ENCODE data around the gene LLGL2.

The LLGL2 gene

DNA sequence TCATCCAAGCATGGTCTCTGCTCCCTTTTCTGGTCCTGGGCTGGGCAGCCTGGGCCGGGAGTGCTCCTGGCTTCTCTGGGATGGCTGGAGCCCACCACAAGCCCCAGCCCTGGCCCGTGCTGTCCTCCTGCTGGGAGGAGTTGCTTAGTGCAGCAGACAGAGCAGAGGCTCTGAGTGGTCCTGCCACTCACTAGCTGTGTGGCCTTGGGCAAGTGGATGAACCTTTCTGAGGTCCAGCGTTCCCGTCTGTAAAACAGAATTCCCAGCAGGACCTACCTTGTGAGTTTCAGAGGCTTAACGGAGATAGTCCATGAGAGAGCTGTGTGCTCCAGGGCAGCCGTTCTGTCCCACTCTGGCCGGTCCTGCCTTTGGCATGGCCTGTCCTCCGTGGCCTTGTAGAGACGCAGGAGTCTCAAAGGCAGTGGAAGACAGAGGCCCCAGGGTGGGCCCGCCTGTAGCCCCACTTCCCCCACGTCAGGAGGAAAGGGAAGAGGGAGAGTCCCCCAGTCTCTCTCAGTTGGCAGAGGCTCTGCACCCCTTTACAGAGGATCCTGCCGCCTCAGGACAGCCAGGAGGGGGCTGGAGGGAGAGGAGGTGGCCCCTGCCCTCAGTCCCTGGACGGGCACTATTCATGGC, 69.9 kb downstream of the LLGL2 start:
- H3K4ac ChIP-seq (ENCODE audit: low read depth, low read length) = no peak overlapping the region
- H2BK120ac ChIP-seq (ENCODE audit: low read depth, low read length) = no peak overlapping the region
- no peaks in the 10 kb centered on the region for H3K79me1 ChIP-seq (ENCODE audit: low read length)
- no peak overlapping the region for H3K9ac ChIP-seq (ENCODE audit: low read length)
- H2AK5ac ChIP-seq (ENCODE audit: low read length) = no peak overlapping the region
- no peak overlapping the region for H3K18ac ChIP-seq (ENCODE audit: low read length)
- no peaks in the 10 kb centered on the region for H3K79me2 ChIP-seq (ENCODE audit: control insufficient read depth, insufficient read depth, low read length)
- H2BK5ac ChIP-seq (ENCODE audit: low read length) = no peak overlapping the region
- no peak overlapping the region for H3K4me2 ChIP-seq (ENCODE audit: low read length)
- no peak for DNase-seq
- no peak overlapping the region for H3K23ac ChIP-seq (ENCODE audit: low read length)
- H3K4me1 ChIP-seq (ENCODE audit: control insufficient read depth, low read depth, low read length) = no peaks in the 10 kb centered on the region
- H3K27ac ChIP-seq (ENCODE audit: low read depth, low read length) = no peak overlapping the region
- H3K56ac ChIP-seq (ENCODE audit: low read length) = no peak overlapping the region
- no peak overlapping the region for H3K4me3 ChIP-seq (ENCODE audit: low read length)
- WGBS (ENCODE audit: extremely low coverage, insufficient coverage, low lambda C conversion rate) = no CpG with 5 or more reads among the region's 13 CpGs
- no peaks in the 10 kb centered on the region for H3K36me3 ChIP-seq (ENCODE audit: control insufficient read depth, insufficient read depth, low read length)
- H3K27me3 ChIP-seq (ENCODE audit: insufficient read depth, low read length, poor library complexity) = no peaks in the 10 kb centered on the region
- H4K5ac ChIP-seq (ENCODE audit: low read length) = no peak overlapping the region
- H2BK15ac ChIP-seq (replicated peaks; ENCODE audit: low read depth) = no peak overlapping the region
- H4K8ac ChIP-seq (ENCODE audit: low read depth, low read length) = no peak overlapping the region

DNA sequence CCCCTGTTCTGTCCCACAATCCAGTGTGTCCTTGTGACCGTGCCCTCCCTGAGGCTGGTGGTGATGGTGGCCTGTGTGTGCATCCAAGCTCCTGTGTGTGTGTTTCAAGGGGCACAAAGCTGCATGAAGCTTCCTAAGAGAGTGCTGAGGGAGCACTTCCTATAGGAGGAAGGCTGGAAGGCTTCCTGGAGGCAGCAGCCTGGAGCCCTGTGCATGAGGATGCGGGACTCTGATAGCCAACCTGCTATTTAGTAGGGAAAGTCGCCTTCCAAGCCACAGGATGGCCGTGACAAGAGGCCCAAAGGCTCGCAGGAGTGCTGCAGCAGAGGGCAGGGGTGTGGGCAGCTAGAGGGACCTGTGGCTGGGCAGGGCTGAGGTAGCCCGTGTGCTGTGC, 70.4 kb downstream of the LLGL2 start:
- H3K18ac ChIP-seq (ENCODE audit: low read length) = no peak overlapping the region
- no peak overlapping the region for H4K5ac ChIP-seq (ENCODE audit: low read length)
- H2BK15ac ChIP-seq (replicated peaks; ENCODE audit: low read depth) = no peak overlapping the region
- no peak for DNase-seq
- H3K36me3 ChIP-seq (ENCODE audit: control insufficient read depth, insufficient read depth, low read length) = no peaks in the 10 kb centered on the region
- no peak overlapping the region for H3K4me3 ChIP-seq (ENCODE audit: low read length)
- no peaks in the 10 kb centered on the region for H3K79me1 ChIP-seq (ENCODE audit: low read length)
- H2AK5ac ChIP-seq (ENCODE audit: low read length) = no peak overlapping the region
- no peak overlapping the region for H2BK120ac ChIP-seq (ENCODE audit: low read depth, low read length)
- no peak overlapping the region for H3K23ac ChIP-seq (ENCODE audit: low read length)
- no peaks in the 10 kb centered on the region for H3K4me1 ChIP-seq (ENCODE audit: control insufficient read depth, low read depth, low read length)
- H3K27me3 ChIP-seq (ENCODE audit: insufficient read depth, low read length, poor library complexity) = no peaks in the 10 kb centered on the region
- H4K8ac ChIP-seq (ENCODE audit: low read depth, low read length) = no peak overlapping the region
- H3K27ac ChIP-seq (ENCODE audit: low read depth, low read length) = no peak overlapping the region
- H3K4ac ChIP-seq (ENCODE audit: low read depth, low read length) = no peak overlapping the region
- H3K79me2 ChIP-seq (ENCODE audit: control insufficient read depth, insufficient read depth, low read length) = no peaks in the 10 kb centered on the region
- no peak overlapping the region for H3K4me2 ChIP-seq (ENCODE audit: low read length)
- H3K9ac ChIP-seq (ENCODE audit: low read length) = no peak overlapping the region
- WGBS (ENCODE audit: extremely low coverage, insufficient coverage, low lambda C conversion rate) = no CpG with 5 or more reads among the region's 6 CpGs
- no peak overlapping the region for H3K56ac ChIP-seq (ENCODE audit: low read length)
- no peak overlapping the region for H2BK5ac ChIP-seq (ENCODE audit: low read length)

DNA sequence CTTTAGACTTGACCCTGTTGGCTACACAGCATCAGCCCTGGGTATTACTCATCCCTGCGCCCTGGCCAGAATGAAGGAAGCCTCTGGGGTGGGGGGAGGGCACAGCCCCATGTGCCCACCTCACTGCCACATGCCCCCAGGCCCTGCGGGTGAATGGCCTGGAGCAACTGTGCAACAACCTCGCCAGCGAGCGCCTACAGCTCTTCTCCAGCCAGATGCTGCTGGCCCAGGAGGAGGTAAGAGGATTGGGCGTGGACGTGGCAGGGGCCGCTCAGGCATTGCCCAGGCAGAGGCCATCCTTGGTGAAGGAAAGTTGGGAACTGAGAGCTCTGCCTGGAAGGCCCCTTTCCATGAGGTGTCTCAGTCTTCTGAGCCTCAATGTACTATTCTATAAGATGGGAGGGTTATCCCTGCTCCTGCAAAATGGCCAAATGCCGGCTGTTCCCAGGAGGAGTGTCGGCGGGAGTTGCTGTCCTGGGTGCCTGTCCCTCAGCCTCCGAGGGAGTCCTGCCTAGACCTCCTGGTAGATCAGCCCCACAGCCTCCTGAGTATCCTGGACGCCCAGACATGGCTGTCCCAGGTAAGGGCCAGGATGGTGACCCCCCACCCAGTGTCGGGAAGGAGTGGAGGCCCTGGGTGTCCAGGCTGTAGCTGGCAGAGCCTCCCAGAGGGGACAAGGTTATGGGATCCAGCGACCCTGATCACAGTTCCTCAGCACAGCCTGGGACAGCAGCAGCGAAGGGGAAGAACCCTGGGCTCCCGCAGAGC, 71.0 kb downstream of the LLGL2 start:
- Histone ChIP-seq H3K56ac (ENCODE audit: low read length) (no peak overlapping the region), H2BK5ac (ENCODE audit: low read length) (no peak overlapping the region), H3K4me3 (ENCODE audit: low read length) (no peak overlapping the region), H3K36me3 (ENCODE audit: control insufficient read depth, insufficient read depth, low read length) (no peaks in the 10 kb centered on the region), H3K4ac (ENCODE audit: low read depth, low read length) (no peak overlapping the region), H3K79me2 (ENCODE audit: control insufficient read depth, insufficient read depth, low read length) (no peaks in the 10 kb centered on the region), H3K4me2 (ENCODE audit: low read length) (no peak overlapping the region), H3K23ac (ENCODE audit: low read length) (peak overlapping the region; percentile 66), H3K4me1 (ENCODE audit: control insufficient read depth, low read depth, low read length) (no peaks in the 10 kb centered on the region), H4K8ac (ENCODE audit: low read depth, low read length) (no peak overlapping the region), H2BK120ac (ENCODE audit: low read depth, low read length) (no peak overlapping the region), H2BK15ac (replicated peaks; ENCODE audit: low read depth) (no peak overlapping the region), H3K27ac (ENCODE audit: low read depth, low read length) (no peak overlapping the region), H3K18ac (ENCODE audit: low read length) (no peak overlapping the region), H3K27me3 (ENCODE audit: insufficient read depth, low read length, poor library complexity) (no peaks in the 10 kb centered on the region), H3K79me1 (ENCODE audit: low read length) (no peaks in the 10 kb centered on the region), H3K9ac (ENCODE audit: low read length) (no peak overlapping the region), H2AK5ac (ENCODE audit: low read length) (no peak overlapping the region), H4K5ac (ENCODE audit: low read length) (no peak overlapping the region)
- no CpG with 5 or more reads among the region's 17 CpGs for WGBS (ENCODE audit: extremely low coverage, insufficient coverage, low lambda C conversion rate)
- no peak for DNase-seq

DNA sequence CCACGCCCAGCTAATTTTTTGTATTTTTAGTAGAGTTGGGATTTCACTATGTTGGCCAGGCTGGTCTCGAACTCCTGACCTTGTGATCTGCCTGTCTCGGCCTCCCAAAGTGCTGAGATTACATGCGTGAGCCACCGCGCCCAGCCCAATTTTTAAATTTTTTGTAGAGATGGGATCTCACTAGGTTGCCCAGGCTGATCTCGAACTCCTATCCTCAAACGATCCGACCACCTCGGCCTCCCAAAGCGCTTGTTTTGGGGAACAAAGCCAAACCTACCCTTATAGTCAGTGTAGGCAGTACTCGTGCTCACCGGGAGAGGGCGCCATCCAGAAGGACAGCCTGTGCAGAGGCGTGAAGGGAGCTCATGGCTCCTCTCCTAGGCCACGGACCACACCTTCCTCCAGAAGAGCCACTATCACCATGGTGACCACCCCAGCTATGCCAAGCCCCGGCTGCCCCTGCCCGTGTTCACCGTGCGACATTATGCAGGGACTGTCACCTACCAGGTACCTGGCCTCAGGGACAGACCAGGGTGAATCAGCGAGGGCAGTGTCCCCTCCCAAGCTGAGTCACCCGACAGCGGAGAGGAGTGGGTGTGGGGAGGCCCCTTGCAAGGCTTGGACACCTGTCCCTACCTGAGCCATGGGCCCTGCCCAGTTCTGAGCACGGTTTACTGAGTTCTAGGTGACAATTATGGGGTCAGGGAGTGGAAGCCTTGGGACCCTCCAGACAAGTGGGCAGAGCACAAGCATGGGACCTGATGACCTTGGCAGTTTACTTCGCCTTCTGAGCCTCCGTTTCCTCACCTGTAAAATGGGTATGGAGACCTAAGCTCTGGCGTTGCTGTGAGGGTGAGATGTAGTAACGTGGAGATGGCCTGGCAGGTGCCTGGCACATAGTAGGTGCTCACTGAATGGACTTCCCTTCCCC, 75.8 kb downstream of the LLGL2 start:
- Histone ChIP-seq H3K27ac (ENCODE audit: low read depth, low read length) (no peak overlapping the region), H3K36me3 (ENCODE audit: control insufficient read depth, insufficient read depth, low read length) (no peaks in the 10 kb centered on the region), H3K27me3 (ENCODE audit: insufficient read depth, low read length, poor library complexity) (no peaks in the 10 kb centered on the region), H2AK5ac (ENCODE audit: low read length) (no peak overlapping the region), H3K4ac (ENCODE audit: low read depth, low read length) (no peak overlapping the region), H3K79me2 (ENCODE audit: control insufficient read depth, insufficient read depth, low read length) (no peaks in the 10 kb centered on the region), H3K4me1 (ENCODE audit: control insufficient read depth, low read depth, low read length) (no peaks in the 10 kb centered on the region), H3K18ac (ENCODE audit: low read length) (no peak overlapping the region), H3K79me1 (ENCODE audit: low read length) (no peaks in the 10 kb centered on the region), H4K8ac (ENCODE audit: low read depth, low read length) (no peak overlapping the region), H3K23ac (ENCODE audit: low read length) (no peak overlapping the region), H3K4me3 (ENCODE audit: low read length) (no peak overlapping the region), H2BK5ac (ENCODE audit: low read length) (no peak overlapping the region), H3K56ac (ENCODE audit: low read length) (no peak overlapping the region), H3K4me2 (ENCODE audit: low read length) (no peak overlapping the region), H3K9ac (ENCODE audit: low read length) (no peak overlapping the region), H2BK120ac (ENCODE audit: low read depth, low read length) (no peak overlapping the region), H4K5ac (ENCODE audit: low read length) (no peak overlapping the region), H2BK15ac (replicated peaks; ENCODE audit: low read depth) (no peak overlapping the region)
- no CpG with 5 or more reads among the region's 28 CpGs for WGBS (ENCODE audit: extremely low coverage, insufficient coverage, low lambda C conversion rate)
- DNase-seq = peak; percentile 86

DNA sequence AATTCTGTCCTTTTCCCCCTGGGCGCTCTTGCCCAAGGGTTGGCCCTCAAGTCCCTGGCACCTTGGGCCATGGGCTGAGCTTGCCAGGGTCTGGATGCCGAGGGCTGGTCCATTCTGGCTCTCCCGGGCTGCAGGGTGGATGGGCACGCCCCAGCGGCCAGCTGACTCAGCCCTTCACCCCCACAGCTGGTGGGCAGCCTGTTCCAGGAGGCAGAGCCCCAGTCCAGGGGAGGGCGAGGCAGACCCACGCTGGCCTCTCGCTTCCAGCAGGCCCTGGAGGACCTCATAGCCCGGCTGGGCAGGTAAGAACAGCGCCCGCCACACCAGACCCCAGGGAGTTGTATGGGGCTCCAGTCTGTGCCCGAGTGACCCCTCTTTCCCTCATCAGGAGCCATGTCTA, 77.1 kb downstream of the LLGL2 start:
- no peak overlapping the region for H3K4me2 ChIP-seq (ENCODE audit: low read length)
- H3K9ac ChIP-seq (ENCODE audit: low read length) = no peak overlapping the region
- H2BK5ac ChIP-seq (ENCODE audit: low read length) = no peak overlapping the region
- no peaks in the 10 kb centered on the region for H3K4me1 ChIP-seq (ENCODE audit: control insufficient read depth, low read depth, low read length)
- H4K8ac ChIP-seq (ENCODE audit: low read depth, low read length) = no peak overlapping the region
- H4K5ac ChIP-seq (ENCODE audit: low read length) = no peak overlapping the region
- no peak overlapping the region for H3K18ac ChIP-seq (ENCODE audit: low read length)
- no peak for DNase-seq
- no peaks in the 10 kb centered on the region for H3K27me3 ChIP-seq (ENCODE audit: insufficient read depth, low read length, poor library complexity)
- H3K4ac ChIP-seq (ENCODE audit: low read depth, low read length) = no peak overlapping the region
- no peak overlapping the region for H2BK120ac ChIP-seq (ENCODE audit: low read depth, low read length)
- no peak overlapping the region for H3K23ac ChIP-seq (ENCODE audit: low read length)
- no peaks in the 10 kb centered on the region for H3K79me1 ChIP-seq (ENCODE audit: low read length)
- no peaks in the 10 kb centered on the region for H3K79me2 ChIP-seq (ENCODE audit: control insufficient read depth, insufficient read depth, low read length)
- no peaks in the 10 kb centered on the region for H3K36me3 ChIP-seq (ENCODE audit: control insufficient read depth, insufficient read depth, low read length)
- no peak overlapping the region for H3K27ac ChIP-seq (ENCODE audit: low read depth, low read length)
- no peak overlapping the region for H2AK5ac ChIP-seq (ENCODE audit: low read length)
- no peak overlapping the region for H3K56ac ChIP-seq (ENCODE audit: low read length)
- H3K4me3 ChIP-seq (ENCODE audit: low read length) = no peak overlapping the region
- WGBS (ENCODE audit: extremely low coverage, insufficient coverage, low lambda C conversion rate) = no CpG with 5 or more reads among the region's 12 CpGs
- H2BK15ac ChIP-seq (replicated peaks; ENCODE audit: low read depth) = no peak overlapping the region

All from mesendoderm (in vitro differentiated cells).